ENCODE measurements around the gene FHOD1. TPM values are rescaled to one million over a fixed set of nuclear protein-coding genes. Genes with fewer than 3 reads are reported as not detected.

The FHOD1 gene
- polyA plus RNA-seq, 3 donors, result 5.1 to 152 (median 5.5) TPM

GRCh38 chr16:67277294-67277998, 30.2 kb upstream of the FHOD1 start:
- intact Hi-C loops (cut with micrococcal nuclease), result loop anchor here in 1 of 2 donors (5.0 kb wide), 1 partner anchor 120 kb away; no protein-coding TSS in a partner anchor

DNA sequence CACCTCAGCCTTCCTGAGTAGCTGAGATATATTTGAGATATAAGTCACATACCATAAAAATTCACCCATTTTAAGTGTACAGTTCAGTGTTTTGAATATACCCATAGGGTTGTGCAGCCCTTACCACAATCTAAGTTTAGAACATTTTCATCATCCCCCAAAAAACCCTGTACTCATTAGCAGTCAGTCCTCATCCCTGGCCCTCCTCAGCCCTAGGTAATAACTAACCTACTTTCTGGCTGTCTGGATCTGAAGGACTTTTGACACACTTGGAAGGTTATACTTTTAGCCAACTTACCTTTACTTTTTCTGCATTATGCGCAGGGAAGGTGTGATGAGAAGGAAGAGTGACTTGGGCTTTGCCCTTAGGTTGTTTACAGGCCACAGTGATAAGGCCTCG, 28.0 kb upstream of the FHOD1 start:
- no peak overlapping the region for H3K4me3 Mint-ChIP-seq
- Histone ChIP-seq H3K79me2 (ENCODE audit: insufficient read depth, low read length) (peaks cover 4% of the 10 kb centered on the region), H3K36me3 (replicated peaks in 1 of 2; ENCODE audit: control insufficient read depth in 1 of 2, insufficient read depth in 2 of 2, low read length in 2 of 2) (no peaks in the 10 kb centered on the region), H3K27me3 (ENCODE audit: control insufficient read depth in 2 of 2, insufficient read depth in 2 of 2, low read length in 2 of 2) (no peaks in the 10 kb centered on the region), H2AFZ (ENCODE audit: insufficient read depth, low read depth, low read length, poor library complexity, severe bottlenecking) (no peak overlapping the region), H3K4me3 (replicated peaks in 1 of 3; ENCODE audit: low read depth in 2 of 3, low read length in 3 of 3) (no peak overlapping the region), H3K9me3 (replicated peaks in 1 of 2; ENCODE audit: control insufficient read depth in 1 of 2, insufficient read depth in 1 of 2, low read length in 2 of 2) (no peaks in the 10 kb centered on the region), H3K4me1 (ENCODE audit: control insufficient read depth in 1 of 2, insufficient read depth in 2 of 2, low read length in 2 of 2) (peaks cover 12 to 20% of the 10 kb centered on the region in 2 donors), H3K4me2 (replicated peaks; ENCODE audit: extremely low read depth, low read length, poor library complexity, severe bottlenecking) (no peak overlapping the region), H3K9ac (ENCODE audit: insufficient read depth, low read length, poor library complexity, severe bottlenecking) (no peak overlapping the region), H4K20me1 (ENCODE audit: insufficient read depth, low read length) (no peaks in the 10 kb centered on the region), H3K27ac (ENCODE audit: low read depth in 1 of 2, low read length in 2 of 2) (no peak overlapping the region)
- peaks cover 14% of the 10 kb centered on the region for H3K4me1 Mint-ChIP-seq
- H3K27ac Mint-ChIP-seq, result peak overlapping the region in 2 of 7 donors; percentile 13 to 18
- peaks cover 16 to 18% of the 10 kb centered on the region in 2 donors for H3K36me3 Mint-ChIP-seq
- H3K9me3 Mint-ChIP-seq, result no peaks in the 10 kb centered on the region
- TF ChIP-seq, protein P1, sequence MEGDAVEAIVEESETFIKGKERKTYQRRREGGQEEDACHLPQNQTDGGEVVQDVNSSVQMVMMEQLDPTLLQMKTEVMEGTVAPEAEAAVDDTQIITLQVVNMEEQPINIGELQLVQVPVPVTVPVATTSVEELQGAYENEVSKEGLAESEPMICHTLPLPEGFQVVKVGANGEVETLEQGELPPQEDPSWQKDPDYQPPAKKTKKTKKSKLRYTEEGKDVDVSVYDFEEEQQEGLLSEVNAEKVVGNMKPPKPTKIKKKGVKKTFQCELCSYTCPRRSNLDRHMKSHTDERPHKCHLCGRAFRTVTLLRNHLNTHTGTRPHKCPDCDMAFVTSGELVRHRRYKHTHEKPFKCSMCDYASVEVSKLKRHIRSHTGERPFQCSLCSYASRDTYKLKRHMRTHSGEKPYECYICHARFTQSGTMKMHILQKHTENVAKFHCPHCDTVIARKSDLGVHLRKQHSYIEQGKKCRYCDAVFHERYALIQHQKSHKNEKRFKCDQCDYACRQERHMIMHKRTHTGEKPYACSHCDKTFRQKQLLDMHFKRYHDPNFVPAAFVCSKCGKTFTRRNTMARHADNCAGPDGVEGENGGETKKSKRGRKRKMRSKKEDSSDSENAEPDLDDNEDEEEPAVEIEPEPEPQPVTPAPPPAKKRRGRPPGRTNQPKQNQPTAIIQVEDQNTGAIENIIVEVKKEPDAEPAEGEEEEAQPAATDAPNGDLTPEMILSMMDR (IDR thresholded peaks at IDR 0.05), result no peak
- peaks cover 0 to 5% (median 4%) of the 10 kb centered on the region in 3 donors for H3K27me3 Mint-ChIP-seq (ENCODE audit: low read depth in 3 of 3)
- no CpG with 5 or more reads among the region's 2 CpGs for WGBS (ENCODE audit: insufficient coverage)
- no peak for DNase-seq
- intact Hi-C loops (cut with micrococcal nuclease), result loop anchor here in 1 of 2 donors (5.0 kb wide), 1 partner anchor 122 kb away; no protein-coding TSS in a partner anchor

More at GRCh38 chr16:67277294-67277998, 30.2 kb upstream of the FHOD1 start:
- DNase-seq, result no peak
- H3K27me3 ChIP-seq (ENCODE audit: control insufficient read depth in 2 of 2, insufficient read depth in 2 of 2, low read length in 2 of 2), result no peaks in the 10 kb centered on the region
- no peak overlapping the region for H3K27ac ChIP-seq (ENCODE audit: low read depth in 1 of 2, low read length in 2 of 2)
- TF ChIP-seq, protein P1 (IDR thresholded peaks at IDR 0.05), result no peak
- Mint-ChIP-seq H3K4me3 (peak overlapping the region in 1 of 2 donors; percentile 16), H3K9me3 (no peaks in the 10 kb centered on the region), H3K27me3 (ENCODE audit: low read depth in 3 of 3) (peaks cover 0 to 1% (median 0%) of the 10 kb centered on the region in 3 donors), H3K27ac (peak overlapping the region in 1 of 7 donors; percentile 37), H3K4me1 (peaks cover 14% of the 10 kb centered on the region), H3K36me3 (peaks cover 15 to 16% of the 10 kb centered on the region in 2 donors)
- no peak overlapping the region for H3K9ac ChIP-seq (ENCODE audit: insufficient read depth, low read length, poor library complexity, severe bottlenecking)
- no peak overlapping the region for H3K4me3 ChIP-seq (replicated peaks in 1 of 3; ENCODE audit: low read depth in 2 of 3, low read length in 3 of 3)
- peaks cover 12 to 20% of the 10 kb centered on the region in 2 donors for H3K4me1 ChIP-seq (ENCODE audit: control insufficient read depth in 1 of 2, insufficient read depth in 2 of 2, low read length in 2 of 2)
- H3K36me3 ChIP-seq (replicated peaks in 1 of 2; ENCODE audit: control insufficient read depth in 1 of 2, insufficient read depth in 2 of 2, low read length in 2 of 2), result no peaks in the 10 kb centered on the region
- 100% methylated on average over 4 of the region's 4 CpGs for WGBS (ENCODE audit: insufficient coverage)
- no peaks in the 10 kb centered on the region for H4K20me1 ChIP-seq (ENCODE audit: insufficient read depth, low read length)
- H3K9me3 ChIP-seq (replicated peaks in 1 of 2; ENCODE audit: control insufficient read depth in 1 of 2, insufficient read depth in 1 of 2, low read length in 2 of 2), result no peaks in the 10 kb centered on the region
- peaks cover 4% of the 10 kb centered on the region for H3K79me2 ChIP-seq (ENCODE audit: insufficient read depth, low read length)
- H2AFZ ChIP-seq (ENCODE audit: insufficient read depth, low read depth, low read length, poor library complexity, severe bottlenecking), result no peak overlapping the region
- no peak overlapping the region for H3K4me2 ChIP-seq (replicated peaks; ENCODE audit: extremely low read depth, low read length, poor library complexity, severe bottlenecking)

Data from CD14-positive monocyte (primary cell).